Uterus (tissue), 2 donors: ENCODE results near the gene PARG.

Experiments used
- POLR2A ChIP-seq, 2 donors: fragments of 450-650 bp; IDR thresholded peaks; one replicate each; pipeline ENCODE4 v1.6.1; 2016; ENCODE audit warnings: antibody characterized with exemption in 2 of 2, mild to moderate bottlenecking in 1 of 2, moderate library complexity in 1 of 2
- TF ChIP-seq, protein P1 (sequence below), 4 experiments: fragments of 200-600 bp in 2 of 4; fragments of 450-650 bp in 2 of 4; sonication (generic) in 2 of 4; IDR thresholded peaks; one replicate each; pipeline ENCODE4 v1.5.1; 2016 to 2019; ENCODE audit warnings: antibody characterized with exemption in 4 of 4, mild to moderate bottlenecking in 2 of 4, moderate library complexity in 1 of 4

DNA sequence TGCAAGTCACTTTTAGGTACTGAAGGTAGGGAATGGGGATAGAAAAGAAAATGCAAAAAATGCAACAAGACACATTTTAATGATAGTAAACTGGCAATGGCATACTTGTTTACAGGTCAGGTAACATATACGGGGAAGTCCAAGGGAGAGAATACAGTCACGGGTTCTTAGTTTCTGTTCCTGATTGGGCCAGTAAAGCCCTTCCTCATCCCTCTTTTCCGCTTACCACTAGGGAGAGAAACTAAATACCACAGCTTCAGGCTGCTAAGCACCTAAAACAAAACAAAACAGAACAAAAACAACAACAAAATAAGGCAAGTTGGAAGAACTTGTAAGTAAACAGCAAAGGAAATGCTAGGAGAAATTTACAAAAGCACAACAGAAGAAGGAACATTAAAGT is 114.5 kb downstream of the PARG start:
- TF ChIP-seq, protein P1, sequence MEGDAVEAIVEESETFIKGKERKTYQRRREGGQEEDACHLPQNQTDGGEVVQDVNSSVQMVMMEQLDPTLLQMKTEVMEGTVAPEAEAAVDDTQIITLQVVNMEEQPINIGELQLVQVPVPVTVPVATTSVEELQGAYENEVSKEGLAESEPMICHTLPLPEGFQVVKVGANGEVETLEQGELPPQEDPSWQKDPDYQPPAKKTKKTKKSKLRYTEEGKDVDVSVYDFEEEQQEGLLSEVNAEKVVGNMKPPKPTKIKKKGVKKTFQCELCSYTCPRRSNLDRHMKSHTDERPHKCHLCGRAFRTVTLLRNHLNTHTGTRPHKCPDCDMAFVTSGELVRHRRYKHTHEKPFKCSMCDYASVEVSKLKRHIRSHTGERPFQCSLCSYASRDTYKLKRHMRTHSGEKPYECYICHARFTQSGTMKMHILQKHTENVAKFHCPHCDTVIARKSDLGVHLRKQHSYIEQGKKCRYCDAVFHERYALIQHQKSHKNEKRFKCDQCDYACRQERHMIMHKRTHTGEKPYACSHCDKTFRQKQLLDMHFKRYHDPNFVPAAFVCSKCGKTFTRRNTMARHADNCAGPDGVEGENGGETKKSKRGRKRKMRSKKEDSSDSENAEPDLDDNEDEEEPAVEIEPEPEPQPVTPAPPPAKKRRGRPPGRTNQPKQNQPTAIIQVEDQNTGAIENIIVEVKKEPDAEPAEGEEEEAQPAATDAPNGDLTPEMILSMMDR (IDR thresholded peaks at IDR 0.05), result no peak
- TF ChIP-seq POLR2A (IDR thresholded peaks at IDR 0.05), result no peak
